Common myeloid progenitor, CD34-positive (primary cell): Measurements from ENCODE around the gene CUL3. TPM values are rescaled to one million over a fixed set of nuclear protein-coding genes. Genes with fewer than 3 reads are reported as not detected.

Source experiments
- CTCF ChIA-PET: fragments of 350-600 bp; sonication (Branson Sonifier 250); formaldehyde crosslinking; loops from one replicate; lab custom pipeline; 2021; ENCODE audit warnings: antibody characterized with exemption; lab: Charles Lee
- POLR2A ChIA-PET: fragments of 350-600 bp; sonication (Branson Sonifier 250); formaldehyde crosslinking; loops from one replicate; lab custom pipeline; 2021; ENCODE audit warnings: antibody characterized with exemption; lab: Charles Lee
- DNase-seq, 3 donors: peaks; one replicate each; pipeline versions ENCODE4 v3.0.0 to v3.0.0-alpha.2; 2013
- H3K27ac ChIP-seq, 2 experiments: 1 replicate in 1 of 2; 2 replicates in 1 of 2; pipeline ENCODE4 v1.7.0; 2013; ENCODE audit warnings: inconsistent platforms in 2 of 2, low read length in 2 of 2, mild to moderate bottlenecking in 2 of 2, low read depth in 1 of 2, moderate library complexity in 1 of 2; ENCODE audit not compliant: severe bottlenecking in 2 of 2, insufficient read depth in 1 of 2, poor library complexity in 1 of 2
- H3K27me3 ChIP-seq, 5 experiments: replicated peaks in 2 of 5; 1 replicate in 3 of 5; 2 replicates in 2 of 5; pipeline versions ENCODE4 v1.6.1 to v1.7.0; 2013; ENCODE audit warnings: low read length in 4 of 5, mild to moderate bottlenecking in 2 of 5, moderate library complexity in 2 of 5, inconsistent platforms in 1 of 5; ENCODE audit not compliant: insufficient read depth in 5 of 5, control insufficient read depth in 4 of 5
- H3K36me3 ChIP-seq, 4 experiments: 1 replicate in 2 of 4; 2 replicates in 2 of 4; pipeline versions ENCODE4 v1.6.1 to v1.7.0; 2013; ENCODE audit warnings: low read length in 3 of 4, control low read depth in 1 of 4, mild to moderate bottlenecking in 1 of 4; ENCODE audit not compliant: control insufficient read depth in 4 of 4, insufficient read depth in 4 of 4
- H3K4me1 ChIP-seq, 4 experiments: 1 replicate in 3 of 4; 2 replicates in 1 of 4; pipeline versions ENCODE4 v1.6.1 to v1.7.1; 2013; ENCODE audit warnings: low read length in 3 of 4, mild to moderate bottlenecking in 3 of 4, control low read depth in 1 of 4, inconsistent platforms in 1 of 4, moderate library complexity in 1 of 4; ENCODE audit not compliant: control insufficient read depth in 4 of 4, insufficient read depth in 4 of 4; ENCODE audit errors: control extremely low read depth in 1 of 4
- H3K4me3 ChIP-seq, 7 experiments: 1 replicate in 4 of 7; 2 replicates in 3 of 7; pipeline versions ENCODE4 v1.5.1 to v1.7.0; 2013; ENCODE audit warnings: mild to moderate bottlenecking in 7 of 7, low read length in 6 of 7, moderate library complexity in 6 of 7, inconsistent platforms in 2 of 7, low read depth in 2 of 7, control low read depth in 1 of 7; ENCODE audit not compliant: insufficient read depth in 4 of 7, control insufficient read depth in 1 of 7; ENCODE audit errors: extremely low read depth in 1 of 7
- H3K9me3 ChIP-seq, 5 experiments: 1 replicate in 4 of 5; 2 replicates in 1 of 5; pipeline versions ENCODE4 v1.6.1 to v1.7.1; 2013; ENCODE audit warnings: low read length in 4 of 5, mild to moderate bottlenecking in 2 of 5, inconsistent platforms in 1 of 5, low read depth in 1 of 5, moderate library complexity in 1 of 5; ENCODE audit not compliant: control insufficient read depth in 4 of 5, insufficient read depth in 2 of 5; ENCODE audit errors: control extremely low read depth in 1 of 5
- WGBS: methylation state at CpG from one replicate; pipeline ENCODE4 v1.1.5; 2013; ENCODE audit not compliant: insufficient coverage; 5-methylcytosine and 5-hydroxymethylcytosine counted together
- polyA plus RNA-seq: library from polyadenylated mRNA; unstranded; fragments of 120-200 nt; gene quantifications from one replicate; pipeline ENCODE4 v1.2.1, GENCODE V29; 2013

CUL3 gene
- polyA plus RNA-seq = 66.1 TPM

DNA sequence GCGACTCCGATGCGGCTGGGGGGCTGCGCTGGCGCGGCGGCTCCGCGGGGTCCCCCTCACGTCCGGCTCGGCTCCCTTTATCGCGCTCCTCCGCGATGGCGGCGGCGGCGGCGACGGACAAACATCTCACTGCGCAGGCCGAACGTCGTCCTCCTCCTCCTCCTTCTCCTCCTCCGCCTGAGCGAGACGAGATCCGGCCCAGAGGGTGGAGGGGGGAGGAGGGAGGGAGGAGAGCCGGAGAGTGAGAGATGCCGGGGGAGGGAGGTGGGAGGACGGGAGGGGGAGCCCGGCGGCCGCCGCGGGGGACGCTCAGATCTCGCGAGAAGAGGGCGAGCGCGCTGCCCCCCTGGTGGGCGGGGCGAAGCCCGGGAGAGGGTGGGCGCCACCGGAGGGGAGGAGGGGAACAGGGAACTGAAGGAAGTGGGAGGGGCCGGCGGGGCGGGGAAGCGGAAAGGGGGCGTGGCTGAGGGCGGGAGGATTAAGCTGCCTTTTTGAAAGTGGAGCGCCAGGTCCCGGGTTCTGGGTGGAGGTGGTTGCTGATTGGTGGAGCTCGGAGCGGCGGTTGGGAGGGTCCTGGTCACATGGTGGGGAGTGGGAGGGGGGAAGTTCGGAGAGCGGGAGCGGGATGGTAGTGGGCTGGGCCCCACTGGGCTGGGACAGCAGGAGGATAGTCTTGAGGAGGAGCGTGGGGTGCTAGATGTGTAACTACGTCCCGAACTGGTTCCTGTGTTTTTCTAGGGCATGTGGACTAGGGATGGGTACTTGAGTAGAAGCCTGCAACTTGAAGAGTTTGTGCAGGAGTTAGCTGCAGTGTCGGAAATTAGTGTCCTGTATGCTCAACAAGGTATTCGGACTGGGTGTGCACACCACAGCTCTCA is at the start of gene CUL3:
Gene CUL3 (minus strand): TSS at position 153 of the 878 bp plus-strand sequence. CDS start 354 bp downstream, outside the sequence.
- H3K4me1 ChIP-seq = peaks cover 17 to 46% (median 29%) of the 10 kb centered on the region in 4 experiments
- no peaks in the 10 kb centered on the region for H3K27me3 ChIP-seq
- ChIA-PET CTCF (interaction anchor here (0.6 to 3.5 kb wide), 5 partner anchors 16 to 135 kb away, joined by 3 to 11 read pairs (median 3); no protein-coding TSS in a partner anchor), POLR2A (interaction anchor here (0.6 to 0.8 kb wide), 2 partner anchors 14 to 21 kb away, joined by 3 read pairs; no protein-coding TSS in a partner anchor)
- peak within 1 kb of the TSS; percentile 82 to 85 for H3K27ac ChIP-seq
- WGBS = 0% methylated on average over 28 of the region's 68 CpGs
- peak; percentile 97 to 98 (median 98) for DNase-seq
- H3K9me3 ChIP-seq = no peaks in the 10 kb centered on the region
- H3K4me3 ChIP-seq = peak within 1 kb of the TSS; percentile 83 to 99 (median 93)
- H3K36me3 ChIP-seq = no peaks in the 10 kb centered on the region

DNA sequence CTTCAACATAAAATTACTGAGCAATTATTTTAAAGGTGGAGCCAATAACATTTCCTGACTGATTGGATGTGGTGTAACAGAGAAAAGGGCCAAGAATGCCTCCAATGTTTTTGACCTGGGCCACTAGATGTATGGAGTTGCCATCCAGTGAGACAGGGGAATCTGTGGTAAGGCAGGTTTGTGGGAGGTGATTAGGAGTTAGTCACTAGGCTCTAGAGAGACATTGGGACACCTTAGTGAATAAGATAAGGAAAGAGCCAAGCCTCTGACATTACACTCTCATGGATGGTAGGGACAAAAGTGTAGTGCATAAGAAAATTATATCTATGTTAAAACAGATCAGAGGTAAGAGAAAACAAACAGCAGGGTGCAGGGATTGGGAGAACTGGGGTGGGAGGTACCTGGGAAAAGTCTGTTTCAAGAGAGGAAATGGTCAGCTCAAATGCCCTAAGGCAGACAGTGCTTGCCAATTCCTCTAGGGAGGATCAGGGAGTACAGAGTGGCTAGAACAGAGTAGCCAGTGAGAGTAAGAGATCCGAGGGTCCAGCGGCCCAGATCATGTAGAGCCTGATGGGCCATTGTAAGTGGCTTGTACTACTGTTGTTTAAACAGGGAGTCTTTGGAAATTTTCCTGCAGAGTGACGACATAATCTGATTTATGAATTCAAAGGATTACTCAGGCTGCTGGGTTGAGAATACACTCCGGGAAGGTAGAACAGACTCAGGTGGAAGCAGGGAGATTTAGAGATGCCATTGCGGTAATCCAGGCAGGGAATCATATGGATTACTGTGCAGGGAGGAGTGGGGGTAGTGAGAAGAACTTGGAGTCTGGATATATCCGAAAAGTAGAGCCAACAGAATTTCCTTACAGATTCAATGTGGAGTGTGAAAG is 45.7 kb upstream of the CUL3 start:
- no peaks in the 10 kb centered on the region for H3K4me1 ChIP-seq
- no peak overlapping the region for H3K27ac ChIP-seq
- no peaks in the 10 kb centered on the region for H3K9me3 ChIP-seq
- ChIA-PET CTCF (interaction anchor here (0.8 to 1.0 kb wide), 2 partner anchors 8 to 24 kb away, joined by 3 to 5 read pairs; no protein-coding TSS in a partner anchor), POLR2A (no interaction called here)
- WGBS = 100% methylated on average over 6 of the region's 6 CpGs
- H3K36me3 ChIP-seq = no peaks in the 10 kb centered on the region
- H3K4me3 ChIP-seq = no peak overlapping the region
- DNase-seq = no peak
- H3K27me3 ChIP-seq = no peaks in the 10 kb centered on the region

DNA sequence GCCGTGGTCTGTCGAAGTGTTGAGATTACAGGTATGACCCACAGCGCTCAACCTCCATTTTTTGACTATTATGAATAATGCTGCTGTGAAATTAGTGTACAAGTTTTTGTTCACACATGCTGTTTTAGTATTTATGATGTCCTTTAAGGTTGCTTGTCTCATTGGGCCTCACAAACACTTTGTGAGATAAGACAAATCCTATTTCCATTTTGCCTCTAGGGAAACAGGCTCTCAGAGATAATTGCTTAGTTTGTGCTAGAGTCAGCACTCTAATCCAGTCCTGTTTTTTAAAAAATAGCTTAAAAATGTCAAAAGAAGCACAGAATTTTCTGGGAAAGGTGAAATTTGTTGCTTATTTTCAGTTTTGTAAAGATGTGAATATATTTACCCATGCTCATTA is 43.3 kb upstream of the CUL3 start:
- 100% methylated on average over 3 of the region's 3 CpGs for WGBS
- no peaks in the 10 kb centered on the region for H3K9me3 ChIP-seq
- no peak for DNase-seq
- POLR2A ChIA-PET = interaction anchor here (0.7 kb wide), 1 partner anchor 139 kb away, joined by 3 read pairs; no protein-coding TSS in a partner anchor
- H3K4me1 ChIP-seq = no peaks in the 10 kb centered on the region
- no peaks in the 10 kb centered on the region for H3K27me3 ChIP-seq
- H3K27ac ChIP-seq = no peak overlapping the region
- no peak overlapping the region for H3K4me3 ChIP-seq
- H3K36me3 ChIP-seq = no peaks in the 10 kb centered on the region
- CTCF ChIA-PET = interaction anchor here (1.0 to 1.6 kb wide), 2 partner anchors 17 to 20 kb away, joined by 3 to 4 read pairs; no protein-coding TSS in a partner anchor

DNA sequence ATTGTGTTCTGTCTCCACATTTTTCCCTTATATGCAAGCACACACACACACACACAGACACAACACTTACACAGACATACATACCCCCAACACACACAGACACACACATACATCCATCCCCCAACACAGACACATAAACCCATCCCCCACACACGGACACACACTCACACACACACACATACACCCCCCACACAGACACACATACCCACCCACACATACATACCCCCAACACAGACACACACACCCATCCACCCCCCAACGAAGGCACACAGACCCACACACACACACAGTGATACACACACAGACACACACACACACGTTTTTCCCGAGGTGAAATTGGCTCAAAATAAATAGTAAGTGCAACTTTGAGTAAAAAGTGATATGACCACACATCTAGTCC is 41.6 kb upstream of the CUL3 start:
- POLR2A ChIA-PET = no interaction called here
- Histone ChIP-seq H3K27me3 (no peaks in the 10 kb centered on the region), H3K4me1 (no peaks in the 10 kb centered on the region), H3K9me3 (no peaks in the 10 kb centered on the region), H3K36me3 (no peaks in the 10 kb centered on the region), H3K4me3 (no peak overlapping the region), H3K27ac (no peak overlapping the region)
- no CpG with 5 or more reads among the region's 4 CpGs for WGBS
- no peak for DNase-seq
- CTCF ChIA-PET = no interaction called here

DNA sequence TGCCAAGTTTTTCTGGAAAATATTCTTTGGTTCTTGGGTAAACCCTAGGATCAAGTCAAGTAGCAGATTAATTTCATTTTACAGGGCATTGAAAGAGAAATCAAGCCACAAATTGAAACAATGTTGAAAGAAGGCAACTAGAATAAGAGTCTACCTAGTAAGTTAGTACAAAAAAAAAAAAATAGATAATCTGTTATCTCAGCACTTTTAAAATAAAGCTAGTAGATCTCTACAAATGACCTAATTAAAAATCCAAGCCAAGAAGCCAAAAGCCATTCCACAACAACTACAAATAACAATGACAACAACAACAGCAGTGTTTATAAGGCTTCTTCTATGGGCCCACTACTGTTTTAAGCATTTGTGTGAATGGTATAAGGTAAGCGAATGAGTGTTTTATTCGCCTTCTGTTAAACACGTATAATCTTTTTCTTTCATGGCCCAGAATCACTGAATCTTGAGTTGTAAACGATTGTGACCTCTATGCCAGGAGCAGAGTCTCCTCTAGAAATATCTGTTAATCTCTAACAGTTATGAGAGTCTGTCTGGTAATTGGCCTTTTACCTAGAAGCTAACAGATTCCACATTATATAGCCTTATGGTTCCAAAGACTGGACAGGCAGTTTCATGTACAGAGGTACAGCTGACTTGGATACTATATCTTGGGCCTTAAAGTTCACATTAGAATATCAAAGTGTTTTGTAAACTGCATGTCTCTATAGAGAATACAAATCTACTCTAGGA is 28.6 kb upstream of the CUL3 start:
- no peaks in the 10 kb centered on the region for H3K27me3 ChIP-seq
- no peak for DNase-seq
- no peak overlapping the region for H3K27ac ChIP-seq
- ChIA-PET CTCF (no interaction called here), POLR2A (no interaction called here)
- WGBS = 100% methylated on average over 4 of the region's 4 CpGs
- H3K9me3 ChIP-seq = no peaks in the 10 kb centered on the region
- no peak overlapping the region for H3K4me3 ChIP-seq
- H3K4me1 ChIP-seq = no peaks in the 10 kb centered on the region
- H3K36me3 ChIP-seq = no peaks in the 10 kb centered on the region

DNA sequence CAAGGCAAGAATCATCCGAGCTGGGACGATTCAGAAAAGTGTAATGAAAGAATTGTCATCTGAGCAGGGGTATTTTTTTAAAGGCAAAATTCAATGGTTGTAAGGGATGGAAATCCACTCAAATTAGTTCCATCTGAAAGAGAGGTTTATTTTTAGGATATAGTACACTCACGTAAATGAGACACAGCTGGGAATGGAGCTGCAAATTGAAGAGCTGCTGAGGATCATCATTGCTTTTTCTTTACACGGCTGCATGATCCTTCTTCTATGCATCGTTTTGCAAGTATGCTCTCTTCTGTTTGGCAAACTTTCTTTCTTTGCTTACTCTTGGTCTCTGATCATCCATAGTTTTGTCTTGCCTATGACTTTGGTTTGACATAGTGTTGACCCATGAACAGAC is 27.4 kb upstream of the CUL3 start:
- H3K27ac ChIP-seq = no peak overlapping the region
- no peaks in the 10 kb centered on the region for H3K4me1 ChIP-seq
- H3K9me3 ChIP-seq = no peaks in the 10 kb centered on the region
- no peaks in the 10 kb centered on the region for H3K27me3 ChIP-seq
- no peak overlapping the region for H3K4me3 ChIP-seq
- 98% methylated on average over 5 of the region's 5 CpGs for WGBS
- ChIA-PET POLR2A (no interaction called here), CTCF (no interaction called here)
- no peaks in the 10 kb centered on the region for H3K36me3 ChIP-seq
- no peak for DNase-seq
